Activated effector memory CD4-positive, alpha-beta T cell treated with Interleukin-2 at 50 U/mL for 16 hours (primary cell): ENCODE results near the gene HS3ST6.
"Not testable (repeated sequence)": the region's sequence is repeated elsewhere in the genome, so short reads cannot be mapped to it uniquely, and the experiment has no call there.

Source experiments
- DNase-seq: peaks from one replicate; pipeline ENCODE4 v3.0.0-alpha.2; 2020

Gene HS3ST6

DNA sequence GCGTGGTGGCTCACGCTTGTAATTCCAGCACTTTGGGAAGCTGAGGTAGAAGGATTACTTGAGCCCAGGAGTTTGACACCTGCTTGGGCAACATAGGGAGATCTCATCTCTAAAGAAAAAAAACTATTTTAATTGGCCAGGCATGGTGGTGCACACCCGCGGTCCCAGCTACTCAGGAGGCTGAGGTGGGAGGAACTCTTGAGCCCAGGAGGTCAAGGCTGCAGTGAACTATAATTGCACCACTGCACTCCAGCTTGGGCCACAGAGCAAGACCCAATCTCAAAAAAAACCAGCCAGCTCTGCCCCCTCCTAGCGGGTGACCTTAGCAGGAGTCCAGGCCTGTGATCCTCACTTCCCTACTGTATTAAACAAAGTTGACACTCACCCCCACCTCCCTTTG lies 5.9 kb upstream of the HS3ST6 start:
- DNase-seq: no peak

GRCh38 chr16:1923299-1924034 lies 5.3 kb upstream of the HS3ST6 start:
- no peak for DNase-seq

DNA sequence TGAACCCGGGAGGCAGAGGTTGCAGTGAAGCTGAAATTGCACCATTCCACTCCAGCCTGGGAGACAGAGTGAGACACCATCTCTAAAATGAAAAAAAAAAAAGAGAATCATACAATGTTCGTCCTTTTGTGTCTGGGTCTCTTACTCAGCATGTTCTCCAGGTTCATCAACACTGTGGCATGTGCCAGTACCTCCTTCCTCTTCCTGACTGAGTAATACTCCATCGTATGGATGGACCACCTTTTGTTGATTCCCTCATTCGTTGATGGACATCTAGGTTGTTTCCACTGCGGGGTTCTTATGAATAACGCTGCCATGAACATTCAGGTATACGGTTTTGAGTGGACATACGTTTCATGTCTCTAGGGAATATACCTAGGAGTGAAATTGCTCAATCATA lies 4.1 kb upstream of the HS3ST6 start:
- DNase-seq: no peak

DNA sequence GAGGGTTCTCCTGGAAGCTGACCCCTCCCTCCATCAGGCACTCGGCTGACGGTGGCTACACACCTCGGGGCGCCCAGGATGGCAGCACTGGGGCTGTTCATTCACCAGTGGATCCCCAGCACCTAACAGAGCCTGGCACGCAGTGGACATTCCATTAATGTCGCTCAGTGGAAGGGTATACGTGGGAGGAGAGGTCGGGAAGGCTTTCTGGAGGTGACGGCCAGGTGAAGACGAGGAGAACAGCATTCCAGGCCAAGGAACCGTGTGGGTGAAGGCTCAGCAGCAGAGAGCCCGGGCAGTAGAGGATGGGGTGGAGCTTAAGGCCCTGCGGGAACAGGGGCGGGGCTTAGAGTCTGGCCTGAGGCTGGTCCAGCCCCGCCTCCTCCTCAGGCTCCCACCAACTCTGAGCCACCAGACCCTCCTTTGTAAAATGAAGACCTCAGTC lies 2.5 kb upstream of the HS3ST6 start:
- DNase-seq: no peak

DNA sequence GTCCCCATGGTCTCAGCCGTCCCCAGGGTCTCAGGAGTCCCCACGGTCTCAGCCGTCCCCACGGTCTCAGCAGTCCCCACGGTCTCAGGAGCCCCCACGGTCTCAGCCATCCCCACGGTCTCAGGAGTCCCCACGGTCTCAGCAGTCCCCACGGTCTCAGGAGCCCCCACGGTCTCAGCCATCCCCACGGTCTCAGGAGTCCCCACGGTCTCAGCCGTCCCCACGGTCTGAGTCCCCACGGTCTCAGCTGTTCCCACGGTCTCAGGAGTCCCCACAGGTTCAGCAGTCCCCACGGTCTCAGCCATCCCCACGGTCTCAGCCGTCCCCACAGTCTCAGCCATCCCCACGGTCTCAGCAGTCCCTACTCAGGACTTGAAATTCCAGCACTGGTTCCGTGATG lies 1.9 kb upstream of the HS3ST6 start:
- DNase-seq: not testable (repeated sequence)

GRCh38 chr16:1919327-1919998 lies 1.2 kb upstream of the HS3ST6 start:
- no peak for DNase-seq

- DNase-seq: no peak
Measured at GRCh38 chr16:1917665-1918350, 407 bp downstream of the HS3ST6 start.

GRCh38 chr16:1917056-1917664 lies 1.1 kb downstream of the HS3ST6 start:
- DNase-seq: no peak

GRCh38 chr16:1916640-1916990 lies 1.6 kb downstream of the HS3ST6 start:
- no peak for DNase-seq

GRCh38 chr16:1915732-1916639 lies 2.2 kb downstream of the HS3ST6 start:
- DNase-seq: no peak

GRCh38 chr16:1914988-1915387 lies 3.2 kb downstream of the HS3ST6 start:
- DNase-seq: no peak

DNA sequence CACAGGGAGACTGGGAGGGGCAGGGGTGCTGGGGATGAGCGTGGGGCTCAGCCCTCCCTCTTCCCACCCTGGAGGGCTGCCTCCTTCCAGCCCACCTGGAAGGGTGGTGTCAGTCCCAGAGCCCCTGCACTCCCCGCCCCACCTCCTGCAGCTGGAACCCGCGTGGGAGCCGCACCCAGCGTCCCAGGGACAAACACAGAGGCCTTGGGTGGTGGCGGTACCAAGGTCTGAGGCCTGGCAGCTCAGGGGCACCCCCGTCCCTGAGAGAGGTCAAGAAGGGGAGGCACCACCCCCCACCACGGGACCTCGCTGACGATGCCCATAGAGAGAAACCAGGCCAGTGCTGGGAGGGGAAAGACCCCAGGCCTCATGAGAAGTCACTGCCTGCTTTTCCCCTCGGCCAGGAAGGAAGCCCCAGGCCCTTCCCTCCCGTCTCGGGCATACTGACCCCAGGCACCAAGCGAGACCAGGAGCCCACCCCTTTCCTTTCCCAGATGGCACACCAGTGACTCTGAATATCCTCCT lies 4.1 kb downstream of the HS3ST6 start:
- DNase-seq: no peak

GRCh38 chr16:1913327-1914083 lies 4.7 kb downstream of the HS3ST6 start:
- DNase-seq: no peak

DNA sequence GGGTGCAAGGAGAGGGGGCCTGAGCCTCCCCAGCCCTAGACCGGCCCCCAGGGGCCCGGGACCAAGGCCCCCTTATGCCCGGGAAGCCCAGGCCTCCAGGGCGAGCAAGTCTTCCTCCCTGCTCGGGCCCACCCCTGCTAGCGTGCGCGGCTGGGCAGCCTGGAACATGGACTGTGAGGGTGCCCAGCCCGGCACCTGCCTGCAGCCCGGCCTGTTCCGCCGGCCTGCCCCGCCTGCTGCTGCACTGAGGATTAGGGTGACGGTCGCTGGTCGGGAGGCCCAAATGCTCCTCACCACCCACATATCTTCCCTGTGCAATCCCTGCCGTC lies 6.0 kb downstream of the HS3ST6 start:
- no peak for DNase-seq

- DNase-seq: no peak
Measured at GRCh38 chr16:1911467-1912214, 6.6 kb downstream of the HS3ST6 start.

DNA sequence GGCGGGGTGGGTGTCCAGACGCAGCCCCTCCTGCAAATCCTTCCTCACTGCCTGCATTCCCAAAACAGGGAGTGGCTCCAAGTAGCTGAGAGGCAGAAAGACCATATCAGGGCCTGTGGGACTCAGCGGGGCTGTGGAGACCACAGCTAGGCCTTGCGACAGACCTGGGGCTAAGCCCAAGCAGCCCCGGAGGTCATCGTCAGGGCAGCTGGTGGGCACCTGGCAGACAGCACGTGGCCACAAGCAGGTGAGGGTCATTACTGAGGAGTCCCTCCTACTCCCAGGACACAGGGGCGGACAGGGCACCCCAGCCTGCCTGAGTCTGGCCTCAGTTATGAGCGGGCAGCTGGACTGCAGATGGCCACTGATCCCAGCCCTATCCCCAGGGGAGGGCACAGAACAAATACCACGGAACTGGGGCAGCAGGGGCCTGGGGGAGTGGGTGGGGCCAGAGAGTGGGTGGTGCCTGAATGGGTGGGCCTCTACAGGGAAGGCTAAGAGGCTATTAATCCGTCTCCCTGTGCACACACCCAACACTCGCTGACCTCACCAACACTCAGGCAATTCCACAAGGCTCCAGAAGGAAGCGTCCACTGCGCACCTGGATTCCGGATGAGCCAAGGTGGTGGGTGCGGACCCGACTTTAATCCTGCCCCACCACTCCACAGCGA lies 8.5 kb downstream of the HS3ST6 start:
- DNase-seq: no peak

DNA sequence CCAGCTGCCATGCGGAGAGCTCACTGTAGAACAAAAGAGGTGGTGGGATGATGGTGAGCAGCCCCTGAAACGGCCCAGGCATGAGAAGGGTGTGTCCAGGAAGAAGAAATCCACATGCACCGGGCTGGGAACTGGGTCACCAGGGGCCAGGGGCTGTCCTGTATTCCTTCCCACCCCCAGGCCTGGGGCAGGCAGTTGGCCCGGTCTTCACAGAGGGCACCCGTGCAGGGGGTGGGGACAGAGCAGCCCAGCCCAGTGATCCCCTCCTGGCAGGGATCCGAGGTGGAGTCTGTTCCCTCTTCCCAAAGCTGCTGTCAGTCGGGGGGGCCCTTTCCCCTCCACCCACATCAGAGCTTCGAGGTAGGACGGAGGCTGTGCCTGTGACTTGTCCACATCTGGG lies 9.2 kb downstream of the HS3ST6 start:
- no peak for DNase-seq

- DNase-seq: no peak
Measured at GRCh38 chr16:1908184-1908583, 10.0 kb downstream of the HS3ST6 start.

DNA sequence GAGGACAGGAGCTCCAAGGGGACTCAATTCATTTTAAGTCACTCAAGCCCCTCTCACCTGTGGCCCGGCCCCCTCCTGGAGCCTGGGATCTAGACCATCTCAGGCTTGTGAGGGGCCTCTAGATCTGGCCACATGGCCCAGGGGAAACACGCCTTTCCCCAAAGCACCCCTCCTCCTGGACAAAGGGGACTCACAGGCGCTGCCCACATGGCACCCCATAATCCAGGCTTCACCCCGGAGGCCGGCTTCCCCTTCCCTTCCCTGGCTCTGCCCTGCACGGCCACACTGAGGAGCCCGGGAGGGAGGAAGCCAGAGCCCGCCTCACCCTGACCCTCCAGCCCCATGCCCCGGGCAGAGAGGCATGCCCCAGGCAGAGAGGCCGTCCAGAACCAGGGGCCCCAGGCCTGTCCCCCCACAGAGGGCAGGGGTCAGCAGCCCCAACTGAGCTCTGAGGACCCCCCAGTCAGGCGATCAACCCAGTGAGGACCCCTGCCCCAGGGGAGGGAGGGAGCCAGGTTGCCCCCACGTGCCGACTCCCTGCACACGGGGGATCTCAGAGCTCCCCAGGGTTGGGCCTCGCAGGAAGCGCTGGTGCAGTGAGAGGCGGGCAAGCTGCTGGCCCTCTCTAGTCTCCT lies 10.9 kb downstream of the HS3ST6 start:
- DNase-seq: no peak

DNA sequence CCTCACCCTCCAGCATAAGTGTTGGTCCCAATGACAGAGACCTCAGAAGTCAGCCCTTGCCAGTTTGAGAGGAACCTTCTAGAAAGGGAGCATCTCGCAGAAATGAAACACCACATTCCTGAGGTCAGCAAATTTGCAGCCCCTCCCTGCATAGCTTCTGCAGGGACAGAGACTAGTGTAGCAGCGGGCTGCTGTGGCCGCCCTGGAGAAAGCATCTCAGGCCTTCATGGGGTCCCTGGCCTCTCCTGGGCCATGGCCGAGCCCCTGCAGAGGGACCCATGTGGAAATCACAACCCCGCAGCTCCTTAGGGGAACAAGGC lies 11.4 kb downstream of the HS3ST6 start:
- DNase-seq: no peak
